Endothelial cell of umbilical vein (primary cell): ENCODE measurements around the gene LMO1. TPM values are rescaled to one million over a fixed set of nuclear protein-coding genes. Genes with fewer than 3 reads are reported as not detected.

ENCODE experiments used
- BruUV-seq: library from RNA; stranded (reverse); fragments of 400-500 nt; replicated peaks from 2 replicates; lab custom pipeline; 2021; lab: Mats Ljungman, UMichigan
- CTCF ChIA-PET: fragments of 300-600, 350-600 bp; sonication (Branson Sonifier 250); formaldehyde crosslinking; loops from one replicate; lab custom pipeline; 2021; ENCODE audit warnings: antibody characterized with exemption, inconsistent platforms; lab: Charles Lee
- POLR2A ChIA-PET: fragments of 300-600, 350-600 bp; sonication (Branson Sonifier 250); formaldehyde crosslinking; loops from one replicate; lab custom pipeline; 2021; ENCODE audit warnings: antibody characterized with exemption, inconsistent platforms; lab: Charles Lee
- DNase-seq: peaks from one replicate; pipeline ENCODE4 v3.0.0-alpha.2; 2011; ENCODE audit warnings: low read depth, low spot score
- FAIRE-seq: peaks from 2 replicates; lab custom pipeline; 2011; peaks lifted over from hg19 to GRCh38; lab: Jason Lieb, UNC
- H2AFZ ChIP-seq: 2 replicates; pipeline ENCODE4 v1.6.0; 2012; ENCODE audit warnings: low read depth, low read length, control low read depth, inconsistent platforms
- H3K27ac ChIP-seq: 2 replicates; pipeline ENCODE4 v1.5.1; 2011; ENCODE audit warnings: low read depth, mild to moderate bottlenecking, control low read depth, low read length, moderate library complexity; ENCODE audit not compliant: insufficient read depth
- H3K27me3 ChIP-seq, 2 experiments: 2 replicates each; pipeline versions ENCODE4 v1.6.0 to v1.6.1; 2011; ENCODE audit warnings: low read length in 2 of 2, mixed read lengths in 1 of 2; ENCODE audit not compliant: control insufficient read depth in 2 of 2, insufficient read depth in 2 of 2
- H3K36me3 ChIP-seq, 2 experiments: 2 replicates in 1 of 2; 3 replicates in 1 of 2; pipeline ENCODE4 v1.5.1; 2011; ENCODE audit warnings: low read length in 2 of 2, mild to moderate bottlenecking in 1 of 2, moderate library complexity in 1 of 2; ENCODE audit not compliant: control insufficient read depth in 2 of 2, insufficient read depth in 2 of 2; ENCODE audit errors: extremely low read depth in 1 of 2
- H3K4me1 ChIP-seq: 3 replicates; pipeline ENCODE4 v1.5.1; 2011; ENCODE audit warnings: mild to moderate bottlenecking, low read length; ENCODE audit not compliant: control insufficient read depth, insufficient read depth; ENCODE audit errors: extremely low read depth
- H3K4me2 ChIP-seq: 2 replicates; pipeline ENCODE4 v1.6.1; 2011; ENCODE audit warnings: low read length, control low read depth, mixed read lengths; ENCODE audit not compliant: insufficient read depth
- H3K4me3 ChIP-seq, 3 experiments: fragments of 200-600 bp in 1 of 3; sonication (generic), shearing (Covaris generic) in 1 of 3; replicated peaks in 1 of 3; 2 replicates each; pipeline ENCODE4 v1.5.1; 2011 to 2016; ENCODE audit warnings: control low read depth in 3 of 3, low read length in 3 of 3, mild to moderate bottlenecking in 2 of 3, inconsistent platforms in 1 of 3, low read depth in 1 of 3, moderate library complexity in 1 of 3; ENCODE audit not compliant: insufficient read depth in 1 of 3
- H3K79me2 ChIP-seq: 2 replicates; pipeline ENCODE4 v1.6.0; 2012; ENCODE audit warnings: low read length, inconsistent platforms; ENCODE audit not compliant: control insufficient read depth, insufficient read depth
- H3K9ac ChIP-seq: replicated peaks from 2 replicates; pipeline ENCODE3; 2011; ENCODE audit warnings: low read length, control low read depth; ENCODE audit not compliant: insufficient read depth; ENCODE audit errors: extremely low read depth
- H3K9me1 ChIP-seq: replicated peaks from 3 replicates; pipeline ENCODE4 v1.6.0; 2011; ENCODE audit warnings: mild to moderate bottlenecking, low read length; ENCODE audit not compliant: control insufficient read depth, insufficient read depth; ENCODE audit errors: extremely low read depth
- H3K9me3 ChIP-seq: replicated peaks from 2 replicates; pipeline ENCODE4 v1.5.1; 2012; ENCODE audit warnings: low read length, inconsistent platforms; ENCODE audit not compliant: control insufficient read depth, insufficient read depth
- H4K20me1 ChIP-seq: replicated peaks from 2 replicates; pipeline ENCODE3; 2011; ENCODE audit warnings: mild to moderate bottlenecking, low read length; ENCODE audit not compliant: control insufficient read depth, insufficient read depth; ENCODE audit errors: extremely low read depth
- CTCF ChIP-seq, 2 donors: IDR thresholded peaks; 1 replicate in 1 of 2; 2 replicates in 1 of 2; pipeline ENCODE4 v1.5.1; 2011; ENCODE audit warnings: low read length in 2 of 2, mild to moderate bottlenecking in 2 of 2, moderate library complexity in 2 of 2, control low read depth in 1 of 2, inconsistent platforms in 1 of 2, low read depth in 1 of 2; ENCODE audit not compliant: insufficient read depth in 1 of 2; ENCODE audit errors: extremely low read depth in 1 of 2
- EZH2 ChIP-seq: IDR thresholded peaks from 2 replicates; pipeline ENCODE4 v1.6.1; 2012; ENCODE audit warnings: borderline replicate concordance, low read depth, mild to moderate bottlenecking, moderate library complexity, low read length, inconsistent platforms; ENCODE audit not compliant: severe bottlenecking
- FOS ChIP-seq: IDR thresholded peaks from 2 replicates; pipeline ENCODE4 v1.6.1; 2011; ENCODE audit warnings: mild to moderate bottlenecking, low read length, moderate library complexity, borderline replicate concordance; ENCODE audit not compliant: insufficient read depth
- GATA2 ChIP-seq: IDR thresholded peaks from 2 replicates; pipeline ENCODE4 v1.7.0; 2011; ENCODE audit warnings: low read depth, mild to moderate bottlenecking, moderate library complexity, mixed read lengths, low read length; ENCODE audit not compliant: insufficient read length, insufficient read depth
- JUN ChIP-seq: IDR thresholded peaks from 2 replicates; pipeline ENCODE4 v1.6.1; 2011; ENCODE audit warnings: borderline replicate concordance, low read depth; ENCODE audit not compliant: insufficient read length, insufficient read depth
- MAX ChIP-seq: IDR thresholded peaks from 2 replicates; pipeline ENCODE4 v1.6.1; 2011; ENCODE audit not compliant: insufficient read depth, insufficient read length
- MYC ChIP-seq: IDR thresholded peaks from one replicate; pipeline ENCODE4 v1.6.1; 2011; ENCODE audit warnings: mild to moderate bottlenecking, low read depth, low read length
- POLR2A ChIP-seq: IDR thresholded peaks from 2 replicates; pipeline ENCODE4 v1.6.1; 2012; ENCODE audit warnings: low read depth, mild to moderate bottlenecking, control low read depth, low read length
- POLR2AphosphoS5 ChIP-seq: IDR thresholded peaks from 2 replicates; pipeline ENCODE4 v1.6.1; 2012; ENCODE audit warnings: low read depth, mild to moderate bottlenecking, control low read depth, low read length, moderate library complexity; ENCODE audit not compliant: insufficient read depth
- dilution Hi-C: fragments of 300-500 bp; cut with MboI; formaldehyde crosslinking; loops from one replicate; pipeline ENCODE4 v1.15.0; 2019; ENCODE audit warnings: low sequenced_read_pairs; ENCODE audit not compliant: extremely low pct_ligation_motif_present
- intact Hi-C: fragments of 100-400 bp; cut with micrococcal nuclease; formaldehyde crosslinking; loops from one replicate; pipeline ENCODE4 v1.10.0; 2022
- polyA plus RNA-seq, 4 experiments: library from polyadenylated mRNA; depleted of rRNA in 3 of 4; stranded (reverse) in 3 of 4; unstranded in 1 of 4; fragments of >200 nt; gene quantifications; 2 replicates each; pipeline versions ENCODE4 v1.2.1 to v1.2.3, GENCODE V29; 2011 to 2012; ENCODE audit warnings: missing spikeins in 1 of 4
- total RNA-seq: library from RNA; stranded (reverse); gene quantifications from 2 replicates; pipeline ENCODE4 v1.2.3, GENCODE V29; 2021

LMO1 gene
- total and polyA plus RNA-seq, 2 donors (not counting 3 experiments of a cell fraction or from before 2014, with no cell fraction given) = not detected

GRCh38 chr11:8218840-8219239 is 44.8 kb downstream of the LMO1 start:
- Histone ChIP-seq H3K27ac (no peak overlapping the region), H3K9me3 (no peaks in the 10 kb centered on the region), H3K4me1 (no peaks in the 10 kb centered on the region), H4K20me1 (no peaks in the 10 kb centered on the region), H2AFZ (no peak overlapping the region), H3K9ac (no peak overlapping the region), H3K9me1 (no peaks in the 10 kb centered on the region), H3K27me3 (peaks cover under 1 to 6% of the 10 kb centered on the region in 2 experiments), H3K4me2 (no peak overlapping the region), H3K79me2 (no peaks in the 10 kb centered on the region), H3K36me3 (no peaks in the 10 kb centered on the region), H3K4me3 (no peak overlapping the region)
- POLR2A ChIA-PET = no interaction called here
- intact Hi-C loops = no loop called here
- no peak for TF ChIP-seq MAX
- TF ChIP-seq POLR2AphosphoS5 = no peak
- no peak for TF ChIP-seq POLR2A
- TF ChIP-seq CTCF (IDR thresholded peaks at IDR 0.05; ENCODE audit: extremely low read depth in 1 of 2, insufficient read depth in 1 of 2, low read depth in 1 of 2, low read length in 2 of 2) = no peak
- TF ChIP-seq MYC = no peak
- no peak for TF ChIP-seq GATA2
- TF ChIP-seq FOS = no peak
- no peak for TF ChIP-seq EZH2
- no peak for TF ChIP-seq JUN
- BruUV-seq = no TSS peak
- DNase-seq (no peak), FAIRE-seq (no peak)
- CTCF ChIA-PET = interaction anchor here (1.2 to 6.3 kb wide), 5 partner anchors 8 to 741 kb away, joined by 3 to 49 read pairs (median 4); partner anchors contain the start of gene LMO1
- dilution Hi-C loops = no loop called here
